PC-9 (cell line): ENCODE data around the gene SNX32. TPM values are rescaled to one million over a fixed set of nuclear protein-coding genes. Genes with fewer than 3 reads are reported as not detected.

Source experiments
- BruUV-seq: library from RNA; stranded (reverse); fragments of 400-500 nt; replicated peaks from 2 replicates; lab custom pipeline; 2021; lab: Mats Ljungman, UMichigan
- CTCF ChIA-PET: fragments of 300-600 bp; sonication (Branson Sonifier 250); formaldehyde crosslinking; loops from one replicate; lab custom pipeline; 2022; ENCODE audit warnings: antibody characterized with exemption; lab: Charles Lee
- POLR2A ChIA-PET: fragments of 300-600 bp; sonication (Branson Sonifier 250); formaldehyde crosslinking; loops from one replicate; lab custom pipeline; 2022; ENCODE audit warnings: antibody characterized with exemption; ENCODE audit not compliant: unreplicated experiment; lab: Charles Lee
- DNase-seq, 2 experiments: peaks; one replicate each; pipeline versions ENCODE4 v3.0.0 to v3.0.0-alpha.2; 2015 to 2022; ENCODE audit warnings: mixed read lengths in 1 of 2
- H2AFZ ChIP-seq: fragments of 200-600 bp; sonication (generic); 2 replicates; pipeline ENCODE4 v1.8.1; 2017; ENCODE audit warnings: antibody characterized with exemption
- H3F3A ChIP-seq: fragments of 200-600 bp; sonication (generic); 2 replicates; pipeline ENCODE4 v1.8.1; 2017; ENCODE audit warnings: antibody characterized with exemption, mild to moderate bottlenecking, low read depth; ENCODE audit not compliant: insufficient read depth
- H3K27ac ChIP-seq: fragments of 200-600 bp; sonication (generic); 2 replicates; pipeline ENCODE4 v1.6.1; 2016; ENCODE audit warnings: mixed run types
- H3K27me3 ChIP-seq: fragments of 200-600 bp; sonication (generic); 2 replicates; pipeline ENCODE4 v1.6.1; 2016; ENCODE audit warnings: low read depth, mixed run types; ENCODE audit not compliant: insufficient read depth
- H3K36me3 ChIP-seq: fragments of 200-600 bp; sonication (generic); 2 replicates; pipeline ENCODE4 v1.6.1; 2016; ENCODE audit warnings: low read depth, mixed run types
- H3K4me1 ChIP-seq: fragments of 200-600 bp; sonication (generic); replicated peaks from 2 replicates; pipeline ENCODE4 v1.6.1; 2016; ENCODE audit warnings: mixed run types; ENCODE audit not compliant: insufficient read depth
- H3K4me2 ChIP-seq: fragments of 200-600 bp; sonication (generic); 2 replicates; pipeline ENCODE4 v1.6.1; 2017; ENCODE audit warnings: mixed run types
- H3K4me3 ChIP-seq: fragments of 200-600 bp; sonication (generic); 2 replicates; pipeline ENCODE4 v1.6.1; 2016; ENCODE audit warnings: mixed run types
- H3K79me2 ChIP-seq: fragments of 200-600 bp; sonication (generic); 2 replicates; pipeline ENCODE4 v1.6.1; 2017; ENCODE audit warnings: low read depth, mixed run types
- H3K9me2 ChIP-seq: fragments of 200-600 bp; sonication (generic); 2 replicates; pipeline ENCODE4 v1.8.1; 2017; ENCODE audit warnings: mild to moderate bottlenecking; ENCODE audit not compliant: insufficient read depth
- H3K9me3 ChIP-seq: fragments of 200-600 bp; sonication (generic); 2 replicates; pipeline ENCODE4 v1.8.1; 2016; ENCODE audit warnings: low read depth; ENCODE audit not compliant: insufficient read depth
- H4K20me1 ChIP-seq: fragments of 200-600 bp; sonication (generic); 2 replicates; pipeline ENCODE4 v1.8.1; 2017; ENCODE audit not compliant: insufficient read depth
- EZH2 ChIP-seq: fragments of 200-600 bp; sonication (generic); IDR thresholded peaks from 2 replicates; pipeline ENCODE4 v1.8.0; 2017; ENCODE audit warnings: antibody characterized with exemption, low read depth
- intact Hi-C: fragments of 100-400 bp; cut with micrococcal nuclease; formaldehyde crosslinking; loops from one replicate; pipeline ENCODE4 v1.10.0; 2022; ENCODE audit not compliant: unreplicated experiment
- total RNA-seq: library from RNA; stranded (reverse); gene quantifications from 2 replicates; pipeline ENCODE4 v1.2.3, GENCODE V29; 2021
- TF ChIP-seq, protein P1 (sequence below): fragments of 200-600 bp; sonication (generic); conservative IDR thresholded peaks from 2 replicates; pipeline ENCODE4 v1.6.1; 2017; ENCODE audit warnings: mixed run types, antibody characterized with exemption, mild to moderate bottlenecking, moderate library complexity

The SNX32 gene
- total RNA-seq, 1 experiment from 2014 or later = not detected

DNA sequence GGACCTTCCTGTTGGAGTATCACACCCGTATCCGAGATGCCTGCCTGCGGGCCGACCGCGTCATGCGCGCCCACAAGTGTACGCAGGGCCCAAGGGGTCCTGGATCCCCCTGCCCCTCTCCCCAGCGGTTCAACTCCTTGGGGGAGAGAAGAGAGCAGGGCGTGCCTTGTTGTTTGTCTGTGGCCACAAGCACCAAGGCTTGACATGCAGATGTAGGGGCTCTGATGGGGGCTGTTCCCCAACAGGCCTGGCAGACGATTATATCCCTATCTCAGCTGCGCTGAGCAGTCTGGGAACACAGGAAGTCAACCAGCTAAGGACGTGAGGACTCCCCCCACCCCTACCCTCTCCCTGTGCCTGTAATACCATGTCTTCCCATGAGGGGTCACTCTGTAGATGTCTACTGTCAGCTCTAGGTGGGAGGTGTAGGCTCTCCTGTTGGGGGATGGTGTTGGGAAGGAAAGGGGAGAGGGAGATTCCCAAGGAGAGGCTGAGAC is 17.4 kb downstream of the SNX32 start:
- Histone ChIP-seq H3K9me3 (no peaks in the 10 kb centered on the region), H3K79me2 (peaks cover 27% of the 10 kb centered on the region), H3K4me1 (peaks cover 5% of the 10 kb centered on the region), H4K20me1 (peaks cover 33% of the 10 kb centered on the region), H2AFZ (no peak overlapping the region), H3K27me3 (no peaks in the 10 kb centered on the region), H3K36me3 (peaks cover 24% of the 10 kb centered on the region), H3F3A (peaks cover 60% of the 10 kb centered on the region), H3K9me2 (no peaks in the 10 kb centered on the region), H3K4me2 (no peak overlapping the region), H3K4me3 (no peak overlapping the region), H3K27ac (no peak overlapping the region)
- intact Hi-C loops = no loop called here
- CTCF ChIA-PET = no interaction called here
- POLR2A ChIA-PET = interaction anchor here (0.6 to 0.7 kb wide), 2 partner anchors 287 to 1047 kb away, joined by 5 to 7 read pairs; no protein-coding TSS in a partner anchor
- no TSS peak for BruUV-seq
- TF ChIP-seq, protein P1, sequence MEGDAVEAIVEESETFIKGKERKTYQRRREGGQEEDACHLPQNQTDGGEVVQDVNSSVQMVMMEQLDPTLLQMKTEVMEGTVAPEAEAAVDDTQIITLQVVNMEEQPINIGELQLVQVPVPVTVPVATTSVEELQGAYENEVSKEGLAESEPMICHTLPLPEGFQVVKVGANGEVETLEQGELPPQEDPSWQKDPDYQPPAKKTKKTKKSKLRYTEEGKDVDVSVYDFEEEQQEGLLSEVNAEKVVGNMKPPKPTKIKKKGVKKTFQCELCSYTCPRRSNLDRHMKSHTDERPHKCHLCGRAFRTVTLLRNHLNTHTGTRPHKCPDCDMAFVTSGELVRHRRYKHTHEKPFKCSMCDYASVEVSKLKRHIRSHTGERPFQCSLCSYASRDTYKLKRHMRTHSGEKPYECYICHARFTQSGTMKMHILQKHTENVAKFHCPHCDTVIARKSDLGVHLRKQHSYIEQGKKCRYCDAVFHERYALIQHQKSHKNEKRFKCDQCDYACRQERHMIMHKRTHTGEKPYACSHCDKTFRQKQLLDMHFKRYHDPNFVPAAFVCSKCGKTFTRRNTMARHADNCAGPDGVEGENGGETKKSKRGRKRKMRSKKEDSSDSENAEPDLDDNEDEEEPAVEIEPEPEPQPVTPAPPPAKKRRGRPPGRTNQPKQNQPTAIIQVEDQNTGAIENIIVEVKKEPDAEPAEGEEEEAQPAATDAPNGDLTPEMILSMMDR = peak; percentile 79
- TF ChIP-seq EZH2 = no peak
- no peak for DNase-seq

DNA sequence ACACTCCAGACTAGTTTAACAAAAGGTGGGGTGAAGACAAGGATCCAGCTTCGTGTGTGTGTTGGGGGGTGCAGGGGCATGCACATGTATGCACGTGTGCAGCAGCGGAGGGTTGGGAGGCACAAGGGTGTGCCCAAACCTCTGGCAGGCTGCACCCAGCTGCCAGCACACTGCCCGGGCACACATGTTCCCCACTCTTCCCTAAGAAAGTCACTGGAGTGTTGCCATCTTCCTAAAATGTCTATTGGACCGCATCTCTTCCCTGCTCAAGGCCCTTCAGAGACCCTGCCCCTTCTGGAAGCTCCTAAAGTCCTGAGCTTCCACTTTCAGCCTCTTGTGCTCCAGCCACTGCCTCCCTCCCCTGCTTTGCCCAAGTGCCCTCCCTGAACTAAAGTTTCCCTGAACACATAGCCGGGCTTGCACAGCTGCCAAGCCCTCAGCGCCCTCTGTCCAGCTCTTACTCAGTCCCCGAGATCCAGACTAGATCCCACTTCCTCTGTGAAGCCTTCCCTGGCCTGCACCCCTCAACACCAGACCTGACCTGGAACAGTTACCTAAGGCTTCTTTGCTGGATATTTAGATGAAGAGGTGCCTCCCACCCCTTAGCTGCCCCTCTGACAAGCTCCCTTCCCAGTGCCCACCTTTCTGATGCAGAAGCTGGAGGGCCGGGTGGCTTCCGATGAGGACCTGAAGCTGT is 18.2 kb downstream of the SNX32 start:
- POLR2A ChIA-PET = interaction anchor here (0.6 to 0.7 kb wide), 3 partner anchors 140 to 1048 kb away, joined by 4 to 7 read pairs (median 5); no protein-coding TSS in a partner anchor
- no peak overlapping the region for H3K4me2 ChIP-seq

DNA sequence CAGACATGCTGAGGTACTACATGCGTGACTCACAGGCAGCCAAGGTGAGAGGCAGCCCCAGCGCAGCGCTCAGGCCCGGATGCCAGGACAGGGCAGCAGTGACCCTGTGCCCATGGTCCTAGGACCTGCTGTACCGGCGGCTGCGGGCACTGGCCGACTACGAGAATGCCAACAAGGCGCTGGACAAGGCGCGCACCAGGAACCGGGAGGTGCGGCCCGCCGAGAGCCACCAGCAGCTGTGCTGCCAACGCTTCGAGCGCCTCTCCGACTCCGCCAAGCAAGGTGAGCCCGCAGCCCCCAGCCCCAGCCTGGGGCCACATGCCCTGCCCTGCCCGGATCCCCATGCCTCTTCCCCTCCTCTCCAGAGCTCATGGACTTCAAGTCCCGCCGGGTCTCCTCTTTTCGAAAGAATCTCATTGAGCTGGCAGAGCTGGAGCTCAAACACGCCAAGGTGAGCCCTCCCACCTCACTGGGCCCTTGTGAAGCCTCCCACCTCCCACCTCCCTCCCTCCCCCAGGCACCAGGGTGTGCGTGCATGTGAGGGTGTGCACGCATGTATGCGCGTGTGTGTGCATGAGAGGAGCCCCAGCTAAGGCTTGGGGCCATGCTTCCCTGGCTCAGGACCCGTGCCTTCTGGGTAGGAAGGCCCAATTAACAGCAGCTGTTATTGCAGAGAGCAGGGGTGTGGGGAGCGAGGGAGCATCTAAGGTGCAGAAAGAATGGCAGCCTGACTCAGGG is 18.9 kb downstream of the SNX32 start:
- Histone ChIP-seq H4K20me1 (peaks cover 46% of the 10 kb centered on the region), H3K79me2 (peaks cover 43% of the 10 kb centered on the region), H3K9me2 (no peaks in the 10 kb centered on the region), H3K36me3 (peaks cover 30% of the 10 kb centered on the region), H3K9me3 (no peaks in the 10 kb centered on the region), H3K27ac (no peak overlapping the region), H3K4me2 (no peak overlapping the region), H3K27me3 (no peaks in the 10 kb centered on the region), H3K4me1 (peaks cover 8% of the 10 kb centered on the region), H3F3A (peaks cover 65% of the 10 kb centered on the region), H2AFZ (no peak overlapping the region), H3K4me3 (no peak overlapping the region)
- ChIA-PET POLR2A (interaction anchor here (0.7 kb wide), 2 partner anchors 72 to 139 kb away, joined by 4 to 14 read pairs; no protein-coding TSS in a partner anchor), CTCF (interaction anchor here (0.6 kb wide), 2 partner anchors 10 to 139 kb away, joined by 4 to 18 read pairs; no protein-coding TSS in a partner anchor)
- BruUV-seq = no TSS peak
- intact Hi-C loops = no loop called here
- DNase-seq = no peak
- no peak for TF ChIP-seq EZH2
- TF ChIP-seq, protein P1 = no peak

More for the DNA sequence above, 18.2 kb downstream of the SNX32 start:
- CTCF ChIA-PET = interaction anchor here (0.6 kb wide), 1 partner anchor 9 kb away, joined by 18 read pairs; no protein-coding TSS in a partner anchor
- Histone ChIP-seq H4K20me1 (peaks cover 41% of the 10 kb centered on the region), H3K27me3 (no peaks in the 10 kb centered on the region), H3K79me2 (peaks cover 36% of the 10 kb centered on the region), H3K9me3 (no peaks in the 10 kb centered on the region), H3K36me3 (peaks cover 30% of the 10 kb centered on the region), H3K4me1 (peaks cover 8% of the 10 kb centered on the region), H3K27ac (no peak overlapping the region), H2AFZ (no peak overlapping the region), H3F3A (peaks cover 65% of the 10 kb centered on the region), H3K4me3 (no peak overlapping the region), H3K9me2 (no peaks in the 10 kb centered on the region)
- intact Hi-C loops = no loop called here
- TF ChIP-seq EZH2 = no peak
- TF ChIP-seq, protein P1 = no peak
- DNase-seq = no peak
- BruUV-seq = no TSS peak
